Right atrium auricular region (tissue), 2 donors: ENCODE results near the gene BTBD7. TPM values are rescaled to one million over a fixed set of nuclear protein-coding genes. Genes with fewer than 3 reads are reported as not detected.

ENCODE experiments used
- DNase-seq: peaks from one replicate; pipeline ENCODE4 v3.0.0-alpha.2; 2019; ENCODE audit warnings: low spot score
- H3K27ac ChIP-seq, 2 donors: fragments of 200-600 bp; sonication (generic); 1 replicate in 1 of 2; 2 replicates in 1 of 2; pipeline ENCODE4 v1.5.1; 2016 to 2019
- H3K27me3 ChIP-seq, 2 donors: fragments of 200-600 bp; sonication (generic); one replicate each; pipeline versions ENCODE4 v1.5.1 to v1.6.0; 2017 to 2019
- H3K36me3 ChIP-seq: fragments of 200-600 bp; sonication (generic); one replicate; pipeline ENCODE4 v1.5.1; 2016
- H3K4me1 ChIP-seq, 2 donors: fragments of 200-600 bp; sonication (generic); one replicate each; pipeline versions ENCODE4 v1.5.1 to v1.6.0; 2017 to 2019
- H3K4me3 ChIP-seq, 2 donors: fragments of 200-600 bp; sonication (generic); 1 replicate in 1 of 2; 2 replicates in 1 of 2; pipeline ENCODE4 v1.5.1; 2017 to 2019; ENCODE audit warnings: mild to moderate bottlenecking in 1 of 2, moderate library complexity in 1 of 2
- H3K9me3 ChIP-seq, 2 donors: fragments of 200-600 bp; sonication (generic); one replicate each; pipeline ENCODE4 v1.5.1; 2019
- total RNA-seq, 2 donors: library from RNA; depleted of rRNA; stranded (reverse); fragments of >200 nt; gene quantifications; one replicate each; pipeline ENCODE4 v1.1.0, GENCODE V29; 2016
- TF ChIP-seq, protein P1 (sequence below), 2 donors: fragments of 200-600 bp; sonication (generic); IDR thresholded peaks; one replicate each; pipeline ENCODE4 v1.5.1; 2019; ENCODE audit warnings: antibody characterized with exemption in 2 of 2

BTBD7 gene
- total RNA-seq, 2 donors from 2014 or later: 13.3 to 17.6 TPM

DNA sequence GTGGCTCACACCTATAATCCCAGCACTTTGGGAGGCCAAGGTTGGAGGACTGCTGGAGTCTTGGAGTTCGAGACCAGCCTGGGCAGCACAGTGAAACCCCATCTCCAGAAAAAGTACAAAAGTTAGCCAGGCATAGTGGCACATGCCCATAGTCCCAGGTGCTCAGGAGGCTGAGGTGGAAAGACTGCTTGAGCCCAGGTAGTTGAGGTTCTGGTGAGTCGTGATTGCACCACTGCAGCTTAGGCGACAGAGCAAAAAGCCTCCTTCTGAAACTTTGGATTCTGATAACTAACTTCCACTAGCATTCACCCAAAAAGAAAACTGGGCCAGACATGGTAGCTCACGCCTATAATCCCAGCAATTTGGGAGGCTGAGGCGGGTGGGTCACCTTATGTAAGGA, 6.6 kb downstream of the BTBD7 start:
- Histone ChIP-seq H3K4me1 (peaks cover 0 to 25% of the 10 kb centered on the region in 2 donors), H3K4me3 (no peak overlapping the region), H3K27me3 (no peaks in the 10 kb centered on the region), H3K27ac (no peak overlapping the region), H3K36me3 (no peaks in the 10 kb centered on the region), H3K9me3 (no peaks in the 10 kb centered on the region)
- DNase-seq: no peak
- TF ChIP-seq, protein P1, sequence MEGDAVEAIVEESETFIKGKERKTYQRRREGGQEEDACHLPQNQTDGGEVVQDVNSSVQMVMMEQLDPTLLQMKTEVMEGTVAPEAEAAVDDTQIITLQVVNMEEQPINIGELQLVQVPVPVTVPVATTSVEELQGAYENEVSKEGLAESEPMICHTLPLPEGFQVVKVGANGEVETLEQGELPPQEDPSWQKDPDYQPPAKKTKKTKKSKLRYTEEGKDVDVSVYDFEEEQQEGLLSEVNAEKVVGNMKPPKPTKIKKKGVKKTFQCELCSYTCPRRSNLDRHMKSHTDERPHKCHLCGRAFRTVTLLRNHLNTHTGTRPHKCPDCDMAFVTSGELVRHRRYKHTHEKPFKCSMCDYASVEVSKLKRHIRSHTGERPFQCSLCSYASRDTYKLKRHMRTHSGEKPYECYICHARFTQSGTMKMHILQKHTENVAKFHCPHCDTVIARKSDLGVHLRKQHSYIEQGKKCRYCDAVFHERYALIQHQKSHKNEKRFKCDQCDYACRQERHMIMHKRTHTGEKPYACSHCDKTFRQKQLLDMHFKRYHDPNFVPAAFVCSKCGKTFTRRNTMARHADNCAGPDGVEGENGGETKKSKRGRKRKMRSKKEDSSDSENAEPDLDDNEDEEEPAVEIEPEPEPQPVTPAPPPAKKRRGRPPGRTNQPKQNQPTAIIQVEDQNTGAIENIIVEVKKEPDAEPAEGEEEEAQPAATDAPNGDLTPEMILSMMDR (IDR thresholded peaks at IDR 0.05): no peak

DNA sequence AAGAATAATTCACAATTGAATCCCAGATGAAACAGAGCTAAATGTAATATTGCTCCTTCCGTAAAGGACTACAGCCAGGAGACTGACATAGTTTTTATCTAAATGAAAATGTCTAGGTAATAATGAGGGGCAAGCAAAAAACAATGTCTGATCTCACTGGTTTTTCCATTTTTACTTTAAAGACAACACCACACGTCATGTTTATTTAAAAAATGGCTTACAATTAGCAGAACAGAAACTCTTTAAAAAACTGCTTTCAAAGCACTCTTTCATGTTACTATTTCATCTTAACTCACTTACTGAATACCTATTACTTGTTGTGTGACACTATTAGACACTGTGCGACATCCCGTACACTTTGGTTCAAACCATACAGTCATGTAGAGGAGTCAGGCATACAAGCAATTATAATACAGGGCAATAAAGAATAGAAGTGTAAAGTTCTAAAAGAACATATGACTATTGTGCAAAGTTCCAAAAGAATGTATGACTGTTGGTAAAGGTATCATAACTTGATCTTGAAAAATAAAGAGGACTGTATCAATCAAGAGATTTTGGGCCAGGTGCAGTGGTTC, 9.1 kb downstream of the BTBD7 start:
- Histone ChIP-seq H3K27me3 (no peaks in the 10 kb centered on the region), H3K4me1 (peaks cover 0 to 14% of the 10 kb centered on the region in 2 donors), H3K9me3 (no peaks in the 10 kb centered on the region), H3K27ac (no peak overlapping the region), H3K36me3 (no peaks in the 10 kb centered on the region), H3K4me3 (no peak overlapping the region)
- TF ChIP-seq, protein P1 (IDR thresholded peaks at IDR 0.05): no peak
- no peak for DNase-seq

DNA sequence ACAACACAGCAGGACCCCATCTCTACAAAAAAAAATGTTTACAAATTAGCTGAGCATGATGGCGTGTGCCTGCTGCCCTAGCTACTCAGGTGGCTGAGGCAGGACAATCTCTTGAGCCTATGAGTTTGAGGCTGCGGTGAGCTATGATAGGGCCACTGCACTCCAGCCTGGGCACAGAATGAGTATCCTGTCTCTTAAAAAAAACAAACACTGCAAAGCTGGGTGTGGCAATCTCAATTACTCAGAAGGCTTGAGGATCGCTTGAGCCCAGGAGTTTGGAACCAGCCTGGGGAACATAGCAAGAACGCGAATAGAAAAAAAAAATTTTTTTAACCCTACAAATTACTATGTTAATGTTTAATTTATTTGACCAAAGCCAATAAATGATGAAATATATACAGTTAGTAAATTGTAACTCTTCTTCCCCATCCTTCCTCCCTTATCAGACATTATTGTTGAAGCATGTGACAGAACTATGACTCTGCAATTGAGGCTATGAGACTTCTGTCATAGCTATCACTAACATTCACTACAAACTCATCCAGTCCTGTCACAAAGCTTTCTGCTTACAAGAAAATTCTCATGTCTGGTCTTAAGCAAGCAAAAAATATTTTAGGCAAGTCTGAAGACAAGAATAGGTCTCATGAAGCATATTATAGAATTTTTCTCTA, 9.8 kb downstream of the BTBD7 start:
- TF ChIP-seq, protein P1 (IDR thresholded peaks at IDR 0.05): no peak
- H3K9me3 ChIP-seq: no peaks in the 10 kb centered on the region
- no peak overlapping the region for H3K4me3 ChIP-seq
- H3K4me1 ChIP-seq: peaks cover 0 to 15% of the 10 kb centered on the region in 2 donors
- no peak for DNase-seq
- no peak overlapping the region for H3K27ac ChIP-seq
- no peaks in the 10 kb centered on the region for H3K27me3 ChIP-seq
- H3K36me3 ChIP-seq: no peaks in the 10 kb centered on the region

DNA sequence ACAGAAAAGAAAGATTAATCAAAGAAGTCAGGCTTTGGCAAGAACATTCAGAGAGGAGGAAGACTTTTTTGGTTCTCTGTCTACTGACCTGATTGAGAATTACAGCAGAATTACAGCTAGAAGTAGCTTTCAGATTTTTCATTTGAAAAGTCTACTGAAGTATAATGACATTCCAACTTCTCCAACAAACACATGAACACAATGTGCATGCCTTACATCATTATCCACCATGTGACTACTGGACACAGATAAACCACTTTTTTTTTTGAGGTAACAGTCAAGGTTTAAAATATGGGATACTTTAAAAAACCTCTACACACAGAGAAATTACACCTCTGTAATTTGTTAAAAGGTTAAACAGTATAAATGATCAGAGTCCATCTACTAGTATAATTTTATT, 12.3 kb downstream of the BTBD7 start:
- H3K4me1 ChIP-seq: peaks cover 0 to 33% of the 10 kb centered on the region in 2 donors

DNA sequence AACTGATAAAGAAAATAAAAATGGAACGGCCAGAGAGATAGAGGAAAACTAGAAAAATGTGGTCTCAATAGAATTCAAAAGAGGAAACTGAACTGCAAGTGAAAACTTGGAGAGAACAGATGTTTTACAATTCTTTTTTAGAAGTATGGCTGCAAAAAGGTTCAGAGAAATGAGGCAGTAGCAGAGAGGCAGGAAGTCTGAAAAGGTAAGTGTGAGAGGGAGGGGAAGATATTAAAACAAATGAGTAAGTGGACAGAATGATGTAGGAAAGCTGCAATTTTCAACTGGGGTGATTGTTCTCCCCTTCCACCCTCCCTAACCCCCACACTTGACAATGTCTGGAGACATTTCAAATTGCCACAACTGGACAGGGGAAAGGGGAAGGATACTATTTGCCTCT, 12.9 kb downstream of the BTBD7 start:
- no peak for DNase-seq
- no peaks in the 10 kb centered on the region for H3K27me3 ChIP-seq
- peaks cover 0 to 33% of the 10 kb centered on the region in 2 donors for H3K4me1 ChIP-seq
- no peak overlapping the region for H3K4me3 ChIP-seq
- no peaks in the 10 kb centered on the region for H3K9me3 ChIP-seq
- TF ChIP-seq, protein P1 (IDR thresholded peaks at IDR 0.05): no peak
- no peaks in the 10 kb centered on the region for H3K36me3 ChIP-seq
- no peak overlapping the region for H3K27ac ChIP-seq

More for the DNA sequence above, 12.3 kb downstream of the BTBD7 start:
- no peak overlapping the region for H3K4me3 ChIP-seq
- no peaks in the 10 kb centered on the region for H3K36me3 ChIP-seq
- H3K9me3 ChIP-seq: no peaks in the 10 kb centered on the region
- no peaks in the 10 kb centered on the region for H3K27me3 ChIP-seq
- TF ChIP-seq, protein P1 (IDR thresholded peaks at IDR 0.05): no peak
- no peak overlapping the region for H3K27ac ChIP-seq
- DNase-seq: no peak
